PC-3 (cell line): Measurements from ENCODE around the gene NOL11. TPM values are rescaled to one million over a fixed set of nuclear protein-coding genes. Genes with fewer than 3 reads are reported as not detected.

Experiments used
- ATAC-seq: fragments of 200-7000 bp; cut with Tn5 transposase; 2 replicates; pipeline ENCODE4 v1.9.1; 2020; ENCODE audit warnings: mild to moderate bottlenecking, moderate library complexity
- BruUV-seq: library from RNA; stranded (reverse); fragments of 400-500 nt; replicated peaks from 2 replicates; lab custom pipeline; 2021; lab: Mats Ljungman, UMichigan
- CTCF ChIA-PET: fragments of 300-600 bp; sonication (Branson Sonifier 250); formaldehyde crosslinking; loops from one replicate; lab custom pipeline; 2022; ENCODE audit warnings: antibody characterized with exemption; lab: Charles Lee
- POLR2A ChIA-PET: fragments of 300-600 bp; sonication (Branson Sonifier 250); formaldehyde crosslinking; loops from one replicate; lab custom pipeline; 2022; ENCODE audit warnings: antibody characterized with exemption; ENCODE audit not compliant: unreplicated experiment; lab: Charles Lee
- DNase-seq: peaks from one replicate; pipeline ENCODE4 v3.0.0-alpha.2; 2015
- H2AFZ ChIP-seq: fragments of 300-600 bp; sonication (generic); 2 replicates; pipeline ENCODE4 v1.6.0; 2016; ENCODE audit warnings: antibody characterized with exemption, low read length
- H3F3A ChIP-seq: fragments of 300-600 bp; sonication (generic); one replicate; pipeline ENCODE4 v1.6.0; 2017; ENCODE audit warnings: antibody characterized with exemption, low read length, control low read depth, mild to moderate bottlenecking; ENCODE audit not compliant: unreplicated experiment
- H3K27ac ChIP-seq: fragments of 300-600 bp; sonication (generic); 2 replicates; pipeline ENCODE4 v1.5.1; 2016; ENCODE audit warnings: mild to moderate bottlenecking, low read length
- H3K27me3 ChIP-seq: fragments of 300-600 bp; sonication (generic); 2 replicates; pipeline ENCODE4 v1.6.1; 2016; ENCODE audit warnings: low read length, mixed read lengths
- H3K36me3 ChIP-seq: fragments of 300-600 bp; sonication (generic); 2 replicates; pipeline ENCODE4 v1.6.1; 2016; ENCODE audit warnings: low read depth, mixed run types, low read length, mixed read lengths
- H3K4me1 ChIP-seq: fragments of 300-600 bp; sonication (generic); 2 replicates; pipeline ENCODE4 v1.5.1; 2016; ENCODE audit warnings: low read length; ENCODE audit not compliant: insufficient read depth
- H3K4me2 ChIP-seq: fragments of 300-600 bp; sonication (generic); 2 replicates; pipeline ENCODE4 v1.6.0; 2016; ENCODE audit warnings: low read length
- H3K4me3 ChIP-seq: fragments of 300-600 bp; sonication (generic); 2 replicates; pipeline ENCODE4 v1.5.1; 2016; ENCODE audit warnings: mild to moderate bottlenecking, low read length, mixed read lengths
- H3K79me2 ChIP-seq: fragments of 300-600 bp; sonication (generic); 2 replicates; pipeline ENCODE4 v1.6.1; 2017; ENCODE audit warnings: low read length, mixed read lengths
- H3K9ac ChIP-seq: fragments of 300-600 bp; sonication (generic); 2 replicates; pipeline ENCODE4 v1.6.0; 2016; ENCODE audit warnings: mild to moderate bottlenecking, low read length
- H3K9me2 ChIP-seq: fragments of 300-600 bp; sonication (generic); replicated peaks from 2 replicates; pipeline ENCODE4 v1.6.1; 2016; ENCODE audit warnings: mixed run types, low read length, mixed read lengths
- H3K9me3 ChIP-seq: fragments of 300-600 bp; sonication (generic); 2 replicates; pipeline ENCODE4 v1.6.1; 2016; ENCODE audit warnings: low read length, mixed read lengths
- H4K20me1 ChIP-seq: fragments of 300-600 bp; sonication (generic); 2 replicates; pipeline ENCODE4 v1.6.1; 2016; ENCODE audit warnings: low read length, mixed read lengths
- EZH2 ChIP-seq: fragments of 300-600 bp; sonication (generic); IDR thresholded peaks from one replicate; pipeline ENCODE4 v1.6.1; 2017; ENCODE audit warnings: antibody characterized with exemption, mild to moderate bottlenecking, low read length; ENCODE audit not compliant: unreplicated experiment
- EZH2phosphoT487 ChIP-seq: fragments of 300-600 bp; sonication (generic); IDR thresholded peaks from 2 replicates; pipeline ENCODE4 v1.6.1; 2018; ENCODE audit warnings: mild to moderate bottlenecking, antibody characterized with exemption, low read length, borderline replicate concordance
- intact Hi-C: fragments of 100-400 bp; cut with micrococcal nuclease; formaldehyde crosslinking; loops from 2 replicates; pipeline ENCODE4 v1.9.0; 2023
- total RNA-seq: library from RNA; depleted of rRNA; stranded (reverse); fragments of >200 nt; gene quantifications from 2 replicates; pipeline ENCODE4 v1.2.3, GENCODE V29; 2014
- TF ChIP-seq, protein P1 (sequence below): fragments of 300-600 bp; sonication (generic); conservative IDR thresholded peaks from 2 replicates; pipeline ENCODE4 v1.5.1; 2017; ENCODE audit warnings: antibody characterized with exemption, low read depth, mild to moderate bottlenecking, low read length

The NOL11 gene
- total RNA-seq, 1 experiment from 2014 or later, result 80.5 TPM

DNA sequence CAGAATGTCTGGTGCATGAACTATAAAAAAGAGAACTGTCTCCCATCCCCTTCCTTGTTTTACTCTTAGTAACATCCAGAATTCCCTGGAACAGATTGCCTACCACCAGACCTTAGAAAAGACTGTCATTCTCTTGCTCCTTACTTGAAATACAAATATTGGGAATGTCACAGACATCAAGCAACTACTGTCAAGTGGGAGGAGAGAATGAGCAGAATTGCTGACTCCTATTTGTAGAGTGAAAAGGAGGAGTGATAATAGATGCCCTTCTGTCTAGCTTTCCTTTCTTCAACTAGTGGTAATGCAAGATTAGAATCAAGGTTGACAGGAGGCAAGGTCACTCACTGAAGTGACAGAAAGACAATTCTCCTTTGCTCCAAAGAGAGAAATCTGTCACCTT lies 23.9 kb upstream of the NOL11 start:
- H3K9me3 ChIP-seq, result no peaks in the 10 kb centered on the region
- no peak for TF ChIP-seq EZH2phosphoT487
- TF ChIP-seq, protein P1, sequence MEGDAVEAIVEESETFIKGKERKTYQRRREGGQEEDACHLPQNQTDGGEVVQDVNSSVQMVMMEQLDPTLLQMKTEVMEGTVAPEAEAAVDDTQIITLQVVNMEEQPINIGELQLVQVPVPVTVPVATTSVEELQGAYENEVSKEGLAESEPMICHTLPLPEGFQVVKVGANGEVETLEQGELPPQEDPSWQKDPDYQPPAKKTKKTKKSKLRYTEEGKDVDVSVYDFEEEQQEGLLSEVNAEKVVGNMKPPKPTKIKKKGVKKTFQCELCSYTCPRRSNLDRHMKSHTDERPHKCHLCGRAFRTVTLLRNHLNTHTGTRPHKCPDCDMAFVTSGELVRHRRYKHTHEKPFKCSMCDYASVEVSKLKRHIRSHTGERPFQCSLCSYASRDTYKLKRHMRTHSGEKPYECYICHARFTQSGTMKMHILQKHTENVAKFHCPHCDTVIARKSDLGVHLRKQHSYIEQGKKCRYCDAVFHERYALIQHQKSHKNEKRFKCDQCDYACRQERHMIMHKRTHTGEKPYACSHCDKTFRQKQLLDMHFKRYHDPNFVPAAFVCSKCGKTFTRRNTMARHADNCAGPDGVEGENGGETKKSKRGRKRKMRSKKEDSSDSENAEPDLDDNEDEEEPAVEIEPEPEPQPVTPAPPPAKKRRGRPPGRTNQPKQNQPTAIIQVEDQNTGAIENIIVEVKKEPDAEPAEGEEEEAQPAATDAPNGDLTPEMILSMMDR, result no peak
- no peak overlapping the region for H3K27ac ChIP-seq
- no peak overlapping the region for H2AFZ ChIP-seq
- ChIA-PET CTCF (no interaction called here), POLR2A (no interaction called here)
- H3K4me2 ChIP-seq, result no peak overlapping the region
- H3K9me2 ChIP-seq, result no peaks in the 10 kb centered on the region
- DNase-seq, result no peak
- BruUV-seq, result no TSS peak
- no peaks in the 10 kb centered on the region for H3K27me3 ChIP-seq
- H3K4me3 ChIP-seq, result no peak overlapping the region
- intact Hi-C loops, result no loop called here
- H4K20me1 ChIP-seq, result no peaks in the 10 kb centered on the region
- H3K9ac ChIP-seq, result no peak overlapping the region
- no peak for ATAC-seq
- H3K36me3 ChIP-seq, result no peaks in the 10 kb centered on the region
- H3K4me1 ChIP-seq, result no peaks in the 10 kb centered on the region
- H3K79me2 ChIP-seq, result no peaks in the 10 kb centered on the region
- H3F3A ChIP-seq, result no peaks in the 10 kb centered on the region

DNA sequence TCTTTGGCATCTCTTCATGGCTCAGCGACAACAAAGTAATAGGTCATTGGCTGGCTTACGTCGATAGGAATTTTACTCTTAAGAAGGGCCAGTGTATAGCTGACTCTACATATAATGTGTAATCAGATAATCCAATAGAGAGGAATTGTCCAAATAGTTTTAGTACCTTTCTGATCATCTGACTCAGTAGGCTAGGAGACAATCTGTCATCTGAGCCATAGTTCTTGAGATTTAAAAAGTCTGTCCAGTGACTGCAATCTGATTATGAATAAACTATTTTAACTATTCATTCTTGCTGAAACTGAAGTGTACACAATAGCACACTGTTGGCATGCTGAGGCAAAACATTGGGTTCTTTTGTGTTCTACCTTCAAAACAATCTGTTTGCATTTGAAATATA lies 21.4 kb upstream of the NOL11 start:
- Histone ChIP-seq H3K4me2 (no peak overlapping the region), H3K4me1 (no peaks in the 10 kb centered on the region), H3K4me3 (no peak overlapping the region), H4K20me1 (no peaks in the 10 kb centered on the region), H3K27ac (no peak overlapping the region), H3K79me2 (no peaks in the 10 kb centered on the region), H3K9me3 (no peaks in the 10 kb centered on the region), H3K9ac (no peak overlapping the region), H2AFZ (no peak overlapping the region), H3K9me2 (no peaks in the 10 kb centered on the region), H3K36me3 (no peaks in the 10 kb centered on the region), H3F3A (no peaks in the 10 kb centered on the region), H3K27me3 (no peaks in the 10 kb centered on the region)
- TF ChIP-seq, protein P1, result no peak
- TF ChIP-seq EZH2, result no peak
- no peak for TF ChIP-seq EZH2phosphoT487
- ChIA-PET CTCF (no interaction called here), POLR2A (no interaction called here)
- no peak for ATAC-seq
- intact Hi-C loops, result no loop called here
- no peak for DNase-seq
- no TSS peak for BruUV-seq

DNA sequence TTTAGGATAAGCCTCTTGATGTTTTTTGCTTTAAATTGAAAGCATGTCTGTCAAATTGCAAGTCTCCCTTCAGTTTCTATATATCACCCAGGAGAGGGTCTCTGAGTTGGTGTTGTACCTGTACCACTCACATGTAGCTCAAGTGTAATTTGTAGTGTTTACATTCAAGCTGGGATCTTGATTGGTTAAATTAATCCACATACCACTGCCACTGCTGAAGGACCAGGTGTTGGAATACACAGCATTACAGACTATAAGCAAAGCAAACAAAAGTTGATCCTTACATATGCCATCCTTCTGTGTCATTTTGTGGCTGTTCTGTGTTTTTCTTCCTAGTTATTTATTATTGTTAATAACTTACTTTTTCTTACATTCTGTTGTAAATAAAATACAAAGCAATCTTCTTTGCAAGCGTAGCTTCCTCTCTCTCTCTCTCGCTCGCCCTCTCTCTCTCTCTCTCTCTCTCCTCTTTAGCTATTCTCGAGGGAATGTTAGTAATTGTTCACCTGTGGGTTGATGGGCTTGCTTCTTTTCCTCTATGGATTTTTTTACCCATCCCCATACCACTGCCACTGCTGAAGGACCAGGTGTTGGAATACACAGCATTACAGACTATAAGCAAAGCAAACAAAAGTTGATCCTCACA lies 20.8 kb upstream of the NOL11 start:
- Histone ChIP-seq H3K9me2 (no peaks in the 10 kb centered on the region), H3K27me3 (no peaks in the 10 kb centered on the region), H3K9me3 (no peaks in the 10 kb centered on the region), H2AFZ (no peak overlapping the region), H3K4me3 (no peak overlapping the region), H3K4me2 (no peak overlapping the region), H3K27ac (no peak overlapping the region), H3K9ac (no peak overlapping the region), H3K4me1 (no peaks in the 10 kb centered on the region), H4K20me1 (no peaks in the 10 kb centered on the region), H3F3A (no peaks in the 10 kb centered on the region), H3K79me2 (no peaks in the 10 kb centered on the region), H3K36me3 (no peaks in the 10 kb centered on the region)
- ATAC-seq (no peak), DNase-seq (no peak)
- CTCF ChIA-PET, result no interaction called here
- BruUV-seq, result no TSS peak
- intact Hi-C loops, result no loop called here
- no peak for TF ChIP-seq EZH2
- no peak for TF ChIP-seq EZH2phosphoT487
- POLR2A ChIA-PET, result no interaction called here
